ENCODE data around the gene PTPRE.

DNA sequence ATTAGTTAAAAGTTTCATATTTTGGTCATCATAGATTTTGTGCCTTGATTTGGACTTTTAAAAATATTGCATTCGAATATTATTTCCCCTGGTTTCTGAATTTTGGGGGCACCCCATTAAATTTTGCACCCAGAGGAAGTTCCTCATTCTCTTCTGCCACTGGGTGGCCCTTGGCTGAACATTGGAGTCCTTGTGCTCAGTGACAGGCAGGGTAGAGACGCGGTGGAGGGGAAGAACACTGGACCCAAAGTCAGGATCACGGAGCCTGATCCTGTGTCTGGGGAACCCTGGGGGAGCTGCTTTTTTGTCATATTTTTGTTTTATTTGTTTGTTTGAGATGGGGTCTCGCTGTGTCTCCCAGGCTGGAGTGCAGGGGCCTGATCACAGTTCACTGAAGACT is 144.6 kb downstream of the PTPRE start:
- TF ChIP-seq, protein P1, sequence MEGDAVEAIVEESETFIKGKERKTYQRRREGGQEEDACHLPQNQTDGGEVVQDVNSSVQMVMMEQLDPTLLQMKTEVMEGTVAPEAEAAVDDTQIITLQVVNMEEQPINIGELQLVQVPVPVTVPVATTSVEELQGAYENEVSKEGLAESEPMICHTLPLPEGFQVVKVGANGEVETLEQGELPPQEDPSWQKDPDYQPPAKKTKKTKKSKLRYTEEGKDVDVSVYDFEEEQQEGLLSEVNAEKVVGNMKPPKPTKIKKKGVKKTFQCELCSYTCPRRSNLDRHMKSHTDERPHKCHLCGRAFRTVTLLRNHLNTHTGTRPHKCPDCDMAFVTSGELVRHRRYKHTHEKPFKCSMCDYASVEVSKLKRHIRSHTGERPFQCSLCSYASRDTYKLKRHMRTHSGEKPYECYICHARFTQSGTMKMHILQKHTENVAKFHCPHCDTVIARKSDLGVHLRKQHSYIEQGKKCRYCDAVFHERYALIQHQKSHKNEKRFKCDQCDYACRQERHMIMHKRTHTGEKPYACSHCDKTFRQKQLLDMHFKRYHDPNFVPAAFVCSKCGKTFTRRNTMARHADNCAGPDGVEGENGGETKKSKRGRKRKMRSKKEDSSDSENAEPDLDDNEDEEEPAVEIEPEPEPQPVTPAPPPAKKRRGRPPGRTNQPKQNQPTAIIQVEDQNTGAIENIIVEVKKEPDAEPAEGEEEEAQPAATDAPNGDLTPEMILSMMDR (IDR thresholded peaks at IDR 0.05; ENCODE audit: insufficient read depth, low read length) = no peak
- no peak for TF ChIP-seq POLR2AphosphoS5 (IDR thresholded peaks at IDR 0.05; ENCODE audit: low read depth)
- TF ChIP-seq GABPA (IDR thresholded peaks at IDR 0.05; ENCODE audit: low read depth) = no peak
- no peak for TF ChIP-seq REST (IDR thresholded peaks at IDR 0.05; ENCODE audit: insufficient replicate concordance, low read depth)

All from HL-60 (cell line).